SU-DHL-6 (cell line): ENCODE results near the gene BICD1.

ENCODE experiments used
- H2AFZ ChIP-seq: fragments of 200-600 bp; sonication (generic); 2 replicates; pipeline ENCODE4 v1.6.1; 2014; ENCODE audit warnings: low read depth, mild to moderate bottlenecking, moderate library complexity, mixed read lengths, antibody characterized with exemption, low read length; ENCODE audit not compliant: severe bottlenecking
- H3F3A ChIP-seq: fragments of 200-600 bp; shearing (Covaris generic); 2 replicates; pipeline ENCODE4 v1.6.0; 2016; ENCODE audit warnings: antibody characterized with exemption, mild to moderate bottlenecking; ENCODE audit not compliant: insufficient read depth
- H3K27ac ChIP-seq: fragments of 200-600 bp; sonication (generic); 2 replicates; pipeline ENCODE4 v1.5.1; 2016; ENCODE audit warnings: low read depth, mild to moderate bottlenecking, low read length, moderate library complexity, mixed read lengths
- H3K27me3 ChIP-seq: fragments of 200-600 bp; sonication (generic), shearing (Covaris generic); 2 replicates; pipeline ENCODE4 v1.6.0; 2014; ENCODE audit warnings: mild to moderate bottlenecking, low read length
- H3K36me3 ChIP-seq: fragments of 200-600 bp; sonication (generic); 2 replicates; pipeline ENCODE4 v1.6.1; 2014; ENCODE audit warnings: mild to moderate bottlenecking, low read length, mixed read lengths
- H3K4me2 ChIP-seq: fragments of 300-600, 200-600 bp; shearing (Covaris generic), sonication (generic); 2 replicates; pipeline ENCODE4 v1.6.0; 2014; ENCODE audit warnings: low read length, low read depth, mild to moderate bottlenecking; ENCODE audit not compliant: poor library complexity, severe bottlenecking
- H3K4me3 ChIP-seq: fragments of 200-600 bp; sonication (generic); 2 replicates; pipeline ENCODE4 v1.5.1; 2014; ENCODE audit warnings: antibody characterized with exemption, low read length, mild to moderate bottlenecking, mixed read lengths; ENCODE audit not compliant: insufficient read depth, poor library complexity, severe bottlenecking
- H3K79me2 ChIP-seq: fragments of 200-600 bp; sonication (generic); 2 replicates; pipeline ENCODE4 v1.6.1; 2014; ENCODE audit warnings: mild to moderate bottlenecking, low read length, moderate library complexity; ENCODE audit not compliant: insufficient read depth
- H3K9ac ChIP-seq: fragments of 200-600 bp; sonication (generic); 2 replicates; pipeline ENCODE4 v1.7.0; 2014; ENCODE audit warnings: mild to moderate bottlenecking, low read length
- H3K9me2 ChIP-seq: fragments of 200-600 bp; sonication (generic); replicated peaks from 2 replicates; pipeline ENCODE4 v1.6.1; 2014; ENCODE audit warnings: low read length; ENCODE audit not compliant: insufficient read depth
- H3K9me3 ChIP-seq: fragments of 200-600 bp; sonication (generic); 2 replicates; pipeline ENCODE4 v1.6.1; 2014; ENCODE audit warnings: low read length, mixed read lengths; ENCODE audit not compliant: insufficient read depth
- H4K20me1 ChIP-seq: fragments of 200-600 bp; sonication (generic); 2 replicates; pipeline ENCODE4 v1.6.1; 2014; ENCODE audit warnings: low read depth, mild to moderate bottlenecking, antibody characterized with exemption, low read length, moderate library complexity, mixed read lengths
- EZH2phosphoT487 ChIP-seq: fragments of 200-600 bp; sonication (generic), shearing (Covaris generic); conservative IDR thresholded peaks from 2 replicates; pipeline ENCODE4 v1.6.1; 2018; ENCODE audit warnings: mild to moderate bottlenecking, antibody characterized with exemption, low read length, moderate library complexity, mixed read lengths
- TF ChIP-seq, protein P1 (sequence below): fragments of 200-600 bp; sonication (generic); IDR thresholded peaks from one replicate; pipeline ENCODE4 v1.5.1; 2017; ENCODE audit warnings: antibody characterized with exemption, mild to moderate bottlenecking, low read length, moderate library complexity; ENCODE audit not compliant: insufficient read depth, poor library complexity, severe bottlenecking

BICD1 gene

DNA sequence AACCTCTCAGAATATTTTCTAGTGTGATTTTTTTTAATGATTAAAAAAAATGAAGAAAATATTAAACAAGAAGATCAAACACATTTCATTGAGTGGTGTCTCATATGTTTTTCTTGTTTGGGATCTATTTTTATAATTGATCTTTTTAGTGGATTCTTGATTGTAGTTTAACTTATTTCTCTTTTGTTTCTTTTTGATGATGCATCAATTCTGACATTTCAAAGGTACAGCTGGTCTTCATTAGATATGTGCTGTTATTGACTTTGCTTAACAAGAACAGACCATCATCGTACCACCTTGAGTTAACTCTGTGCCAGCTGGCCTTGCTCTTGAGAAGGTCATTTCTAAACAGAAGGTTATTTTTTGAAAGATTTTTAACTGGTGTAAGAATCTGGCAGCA is 246.9 kb downstream of the BICD1 start:
- no peak overlapping the region for H2AFZ ChIP-seq
- no peaks in the 10 kb centered on the region for H3K9me2 ChIP-seq
- no peak overlapping the region for H3K27ac ChIP-seq
- no peaks in the 10 kb centered on the region for H3K27me3 ChIP-seq
- H4K20me1 ChIP-seq: no peaks in the 10 kb centered on the region
- H3K4me3 ChIP-seq: no peak overlapping the region
- H3K4me2 ChIP-seq: no peak overlapping the region
- TF ChIP-seq, protein P1, sequence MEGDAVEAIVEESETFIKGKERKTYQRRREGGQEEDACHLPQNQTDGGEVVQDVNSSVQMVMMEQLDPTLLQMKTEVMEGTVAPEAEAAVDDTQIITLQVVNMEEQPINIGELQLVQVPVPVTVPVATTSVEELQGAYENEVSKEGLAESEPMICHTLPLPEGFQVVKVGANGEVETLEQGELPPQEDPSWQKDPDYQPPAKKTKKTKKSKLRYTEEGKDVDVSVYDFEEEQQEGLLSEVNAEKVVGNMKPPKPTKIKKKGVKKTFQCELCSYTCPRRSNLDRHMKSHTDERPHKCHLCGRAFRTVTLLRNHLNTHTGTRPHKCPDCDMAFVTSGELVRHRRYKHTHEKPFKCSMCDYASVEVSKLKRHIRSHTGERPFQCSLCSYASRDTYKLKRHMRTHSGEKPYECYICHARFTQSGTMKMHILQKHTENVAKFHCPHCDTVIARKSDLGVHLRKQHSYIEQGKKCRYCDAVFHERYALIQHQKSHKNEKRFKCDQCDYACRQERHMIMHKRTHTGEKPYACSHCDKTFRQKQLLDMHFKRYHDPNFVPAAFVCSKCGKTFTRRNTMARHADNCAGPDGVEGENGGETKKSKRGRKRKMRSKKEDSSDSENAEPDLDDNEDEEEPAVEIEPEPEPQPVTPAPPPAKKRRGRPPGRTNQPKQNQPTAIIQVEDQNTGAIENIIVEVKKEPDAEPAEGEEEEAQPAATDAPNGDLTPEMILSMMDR: no peak
- TF ChIP-seq EZH2phosphoT487: no peak
- H3K36me3 ChIP-seq: no peaks in the 10 kb centered on the region
- H3K9ac ChIP-seq: no peak overlapping the region
- H3F3A ChIP-seq: peaks cover 15% of the 10 kb centered on the region; the same call in 1 of the 2 replicates
- H3K9me3 ChIP-seq: no peaks in the 10 kb centered on the region
- no peaks in the 10 kb centered on the region for H3K79me2 ChIP-seq

DNA sequence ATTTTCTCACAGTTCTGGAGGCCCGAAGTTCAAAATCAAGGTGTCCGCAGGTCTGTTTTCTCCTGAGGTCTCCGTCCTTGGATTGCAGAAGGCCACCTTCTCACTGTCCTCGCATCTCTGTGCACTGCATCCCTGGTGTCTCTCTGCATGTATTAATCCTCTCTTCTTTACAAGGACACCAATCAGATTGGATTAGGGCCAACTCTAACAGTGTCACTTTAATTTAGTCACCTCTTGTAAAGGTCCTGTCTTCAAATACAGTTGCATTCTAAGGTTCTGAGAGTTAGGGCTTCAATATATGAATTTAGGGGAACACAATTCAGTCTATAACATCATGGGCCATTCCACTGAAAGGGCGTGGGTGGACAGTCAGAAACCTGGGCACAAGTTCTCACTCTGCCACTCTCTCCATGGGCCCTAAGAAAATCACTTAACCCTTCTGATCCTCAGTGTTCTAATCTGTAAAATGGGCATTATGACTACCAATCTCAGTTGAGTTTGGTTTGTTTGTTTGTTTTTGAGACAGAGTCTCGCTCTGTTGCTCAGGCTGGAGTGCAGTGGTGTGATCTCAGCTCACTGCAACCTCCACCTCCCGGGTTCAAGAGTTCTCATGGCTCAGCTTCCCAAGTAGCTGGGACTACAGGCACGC is 251.1 kb downstream of the BICD1 start:
- no peaks in the 10 kb centered on the region for H3K27me3 ChIP-seq
- H3K9me2 ChIP-seq: no peaks in the 10 kb centered on the region
- TF ChIP-seq EZH2phosphoT487: no peak
- TF ChIP-seq, protein P1: no peak
- H3K27ac ChIP-seq: no peak overlapping the region
- peaks cover 12% of the 10 kb centered on the region; the same call in 1 of the 2 replicates for H3F3A ChIP-seq
- no peaks in the 10 kb centered on the region for H3K79me2 ChIP-seq
- no peaks in the 10 kb centered on the region for H3K9me3 ChIP-seq
- H3K9ac ChIP-seq: no peak overlapping the region
- no peak overlapping the region for H2AFZ ChIP-seq
- H3K4me3 ChIP-seq: no peak overlapping the region
- H3K36me3 ChIP-seq: no peaks in the 10 kb centered on the region
- H3K4me2 ChIP-seq: no peak overlapping the region
- H4K20me1 ChIP-seq: no peaks in the 10 kb centered on the region

DNA sequence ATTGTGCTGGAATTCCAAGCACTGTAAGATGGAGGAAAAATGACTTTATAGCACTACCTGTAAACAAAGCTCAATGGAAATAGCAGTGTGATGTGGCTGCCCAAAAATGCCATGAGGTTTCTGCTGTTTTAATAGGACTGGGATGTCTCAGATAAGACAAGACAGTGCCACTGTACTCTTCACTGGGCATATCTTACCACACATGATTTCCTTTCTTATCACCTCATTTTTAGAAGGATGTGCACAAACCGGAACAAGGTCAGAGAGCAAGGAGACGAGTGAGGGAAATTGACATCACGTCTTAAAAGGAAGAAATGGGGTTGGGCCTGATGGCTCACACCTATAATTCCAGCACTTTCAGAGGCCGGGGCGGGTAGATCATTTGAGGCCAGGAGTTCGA is 254.3 kb downstream of the BICD1 start:
- no peaks in the 10 kb centered on the region for H3K36me3 ChIP-seq
- no peak overlapping the region for H3K9ac ChIP-seq
- H4K20me1 ChIP-seq: no peaks in the 10 kb centered on the region
- H3K79me2 ChIP-seq: no peaks in the 10 kb centered on the region
- no peaks in the 10 kb centered on the region for H3K27me3 ChIP-seq
- H3K4me3 ChIP-seq: no peak overlapping the region
- H2AFZ ChIP-seq: no peak overlapping the region
- TF ChIP-seq EZH2phosphoT487: no peak
- TF ChIP-seq, protein P1: no peak
- no peaks in the 10 kb centered on the region for H3K9me3 ChIP-seq
- H3K4me2 ChIP-seq: no peak overlapping the region
- no peak overlapping the region for H3K27ac ChIP-seq
- H3F3A ChIP-seq: no peaks in the 10 kb centered on the region; the same call in 1 of the 2 replicates
- no peaks in the 10 kb centered on the region for H3K9me2 ChIP-seq
